ENCODE measurements around the gene PRKAG1. TPM values are rescaled to one million over a fixed set of nuclear protein-coding genes. Genes with fewer than 3 reads are reported as not detected.

The PRKAG1 gene
- polyA plus RNA-seq, 1 experiment: 94.1 TPM

DNA sequence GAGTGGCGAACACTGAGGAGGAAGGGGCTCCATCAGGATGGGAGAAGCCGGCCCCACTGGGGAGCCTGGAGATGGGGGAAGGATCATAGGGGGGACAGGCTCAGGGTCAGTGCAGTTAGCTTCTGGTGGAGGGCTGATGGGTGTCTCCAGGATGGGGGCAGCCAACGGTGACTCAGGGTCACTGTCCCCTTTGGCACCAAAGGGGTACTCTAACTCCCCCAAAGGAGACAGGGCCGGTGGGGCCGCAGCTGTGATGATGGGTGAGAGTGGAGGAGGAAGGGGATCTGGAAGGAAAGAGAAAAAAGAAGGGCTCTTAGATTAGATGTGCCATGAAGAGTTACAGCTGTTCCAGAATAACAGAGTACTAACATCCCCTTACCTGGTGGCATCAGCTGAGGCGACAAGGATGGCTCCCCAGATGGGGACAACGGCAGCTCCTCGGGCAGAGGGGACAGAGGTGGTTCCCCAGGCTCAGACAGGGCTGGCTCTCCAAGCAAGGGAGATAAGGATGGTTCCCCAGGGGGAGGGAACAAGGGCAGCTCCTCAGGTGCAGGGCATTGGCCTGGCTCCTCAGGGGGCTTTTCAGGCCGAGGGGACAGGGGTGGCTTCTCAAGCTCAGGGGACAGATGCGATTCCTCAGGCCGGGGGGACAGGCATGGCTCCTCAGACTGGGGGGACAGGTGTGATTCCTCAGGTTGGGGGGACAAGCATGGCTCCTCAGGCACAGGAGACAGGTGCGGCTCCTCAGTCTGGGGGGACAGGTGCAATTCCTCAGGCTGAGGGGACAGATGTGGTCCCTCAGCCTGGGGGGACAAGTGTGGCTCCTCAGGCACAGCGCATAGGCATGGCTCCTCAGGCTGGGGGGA, 32.2 kb upstream of the PRKAG1 start:
- no peak for TF ChIP-seq CTCF (IDR thresholded peaks at IDR 0.05; ENCODE audit: insufficient read depth, low read depth, low read length)
- CTCF ChIA-PET: interaction anchor here (1.1 kb wide), 1 partner anchor 12 kb away, joined by 3 read pairs; no protein-coding TSS in a partner anchor
- POLR2A ChIA-PET: no interaction called here
- no peak for DNase-seq (ENCODE audit: low read depth)
- Histone ChIP-seq H3K4me3 (ENCODE audit: low read depth, low read length) (no peak overlapping the region), H3K27me3 (ENCODE audit: control insufficient read depth, insufficient read depth, low read length) (no peaks in the 10 kb centered on the region), H3K36me3 (ENCODE audit: control insufficient read depth, insufficient read depth, low read length) (peaks cover 64% of the 10 kb centered on the region)

- no peak for TF ChIP-seq CTCF (IDR thresholded peaks at IDR 0.05; ENCODE audit: insufficient read depth, low read depth, low read length)
- H3K4me3 ChIP-seq (ENCODE audit: low read depth, low read length): no peak overlapping the region
- DNase-seq (ENCODE audit: low read depth): no peak
- H3K36me3 ChIP-seq (ENCODE audit: control insufficient read depth, insufficient read depth, low read length): peaks cover 71% of the 10 kb centered on the region
- no peaks in the 10 kb centered on the region for H3K27me3 ChIP-seq (ENCODE audit: control insufficient read depth, insufficient read depth, low read length)
- ChIA-PET POLR2A (no interaction called here), CTCF (interaction anchor here (1.1 to 2.0 kb wide), 3 partner anchors 13 to 62 kb away, joined by 3 to 8 read pairs (median 5); no protein-coding TSS in a partner anchor)
Measured at GRCh38 chr12:49049566-49050224, 31.1 kb upstream of the PRKAG1 start.

GRCh38 chr12:49048953-49049352, 30.4 kb upstream of the PRKAG1 start:
- no peak for DNase-seq (ENCODE audit: low read depth)
- Histone ChIP-seq H3K4me3 (ENCODE audit: low read depth, low read length) (no peak overlapping the region), H3K27me3 (ENCODE audit: control insufficient read depth, insufficient read depth, low read length) (no peaks in the 10 kb centered on the region), H3K36me3 (ENCODE audit: control insufficient read depth, insufficient read depth, low read length) (peaks cover 70% of the 10 kb centered on the region)
- no peak for TF ChIP-seq CTCF (IDR thresholded peaks at IDR 0.05; ENCODE audit: insufficient read depth, low read depth, low read length)
- ChIA-PET POLR2A (no interaction called here), CTCF (interaction anchor here (0.8 to 2.0 kb wide), 3 partner anchors 12 to 61 kb away, joined by 3 to 8 read pairs (median 5); no protein-coding TSS in a partner anchor)

DNA sequence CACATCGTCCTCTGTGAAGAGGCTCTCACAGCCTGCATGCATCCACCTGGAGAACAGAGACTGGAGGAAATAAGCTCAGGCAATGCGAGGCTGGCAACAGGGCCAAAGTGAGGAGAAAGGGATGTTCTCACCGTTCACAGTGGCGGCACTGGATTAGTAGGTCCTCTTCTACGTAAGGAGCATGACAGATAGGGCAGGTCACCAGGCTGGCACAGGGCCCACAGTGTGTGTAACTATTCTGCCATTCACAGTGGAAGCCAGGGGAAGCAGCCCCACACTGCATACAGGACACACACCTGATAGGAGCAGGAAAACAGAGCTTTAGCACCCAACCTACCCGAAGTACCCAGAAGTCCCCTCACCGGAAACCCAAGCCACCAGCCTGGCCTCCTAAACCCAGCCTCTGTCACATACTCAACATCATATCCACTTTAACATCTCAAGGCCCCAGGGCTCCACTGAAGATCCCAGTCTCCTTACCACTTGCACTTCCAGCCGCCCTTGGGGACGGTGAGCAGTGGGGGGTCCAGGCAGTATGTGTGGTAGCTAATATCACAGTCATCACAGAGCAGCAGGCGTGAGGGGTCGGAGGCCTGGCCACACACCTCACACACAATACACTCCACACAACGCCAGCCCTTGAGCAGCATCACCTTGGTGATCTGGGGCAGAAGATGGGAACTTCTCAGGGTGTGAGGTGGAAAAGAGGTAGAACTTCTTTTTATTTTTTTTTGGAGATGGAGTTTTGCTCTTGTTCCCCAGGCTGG, 27.7 kb upstream of the PRKAG1 start:
- peaks cover 71% of the 10 kb centered on the region for H3K36me3 ChIP-seq (ENCODE audit: control insufficient read depth, insufficient read depth, low read length)
- CTCF ChIA-PET: interaction anchor here (1.0 to 3.9 kb wide), 3 partner anchors 12 to 58 kb away, joined by 3 to 33 read pairs (median 3); no protein-coding TSS in a partner anchor
- POLR2A ChIA-PET: no interaction called here
- no peak for DNase-seq (ENCODE audit: low read depth)
- no peak overlapping the region for H3K4me3 ChIP-seq (ENCODE audit: low read depth, low read length)
- no peak for TF ChIP-seq CTCF (IDR thresholded peaks at IDR 0.05; ENCODE audit: insufficient read depth, low read depth, low read length)
- H3K27me3 ChIP-seq (ENCODE audit: control insufficient read depth, insufficient read depth, low read length): no peaks in the 10 kb centered on the region
